K562 (cell line): ENCODE measurements around the gene HOXA7. TPM values are rescaled to one million over a fixed set of nuclear protein-coding genes. Genes with fewer than 3 reads are reported as not detected.

Source experiments
- ATAC-seq: fragments of 200-7000 bp; cut with Tn5 transposase; 3 replicates; pipeline ENCODE4 v1.9.1; 2020; ENCODE audit warnings: moderate library complexity
- BruUV-seq: library from RNA; stranded (reverse); fragments of 400-500 nt; replicated peaks from 2 replicates; lab custom pipeline; 2021; lab: Mats Ljungman, UMichigan
- CTCF ChIA-PET: fragments of 300-600 bp; formaldehyde crosslinking; extraction: SDS; loops from one replicate; lab custom pipeline; 2021; ENCODE audit warnings: low intra/inter-chr PET ratio; lab: Yijun Ruan, JAX
- POLR2A ChIA-PET: fragments of 300-600, 350-650 bp; sonication (Branson Sonifier 250); formaldehyde crosslinking; extraction: SDS; loops from one replicate; lab custom pipeline; 2021; ENCODE audit warnings: antibody characterized with exemption, inconsistent platforms; lab: Yijun Ruan, JAX
- DNase-seq, 4 experiments: peaks; one replicate each; pipeline versions ENCODE4 v3.0.0 to v3.0.0-alpha.2; 2011 to 2018; ENCODE audit warnings: low spot score in 3 of 4, mixed read lengths in 3 of 4; ENCODE audit errors: extremely low read depth in 1 of 4
- FAIRE-seq: peaks from 2 replicates; lab custom pipeline; 2011; peaks lifted over from hg19 to GRCh38; lab: Jason Lieb, UNC
- H2AFZ ChIP-seq: 2 replicates; pipeline ENCODE4 v1.6.0; 2011; ENCODE audit warnings: low read depth, low read length, control low read depth, inconsistent platforms
- H3K27ac ChIP-seq: fragments of 200-600 bp; 3 replicates; pipeline ENCODE4 v1.8.0; 2011; ENCODE audit warnings: low read depth, mild to moderate bottlenecking, control low read depth, inconsistent platforms, low read length, moderate library complexity, mixed read lengths; ENCODE audit errors: extremely low read depth
- H3K27me3 ChIP-seq, 2 experiments: fragments of 300-600 bp in 1 of 2; 2 replicates in 1 of 2; 3 replicates in 1 of 2; pipeline versions ENCODE4 v1.6.0 to v1.8.0; 2011; ENCODE audit warnings: inconsistent platforms in 2 of 2, low read length in 2 of 2, mild to moderate bottlenecking in 1 of 2, mixed read lengths in 1 of 2, moderate library complexity in 1 of 2; ENCODE audit not compliant: control insufficient read depth in 2 of 2, insufficient read depth in 2 of 2
- H3K36me3 ChIP-seq: fragments of 300-600 bp; 3 replicates; pipeline ENCODE4 v1.8.0; 2011; ENCODE audit warnings: mild to moderate bottlenecking, low read length, inconsistent platforms; ENCODE audit not compliant: control insufficient read depth, insufficient read depth
- H3K4me1 ChIP-seq, 2 experiments: fragments of 200-600 bp in 1 of 2; replicated peaks in 1 of 2; 2 replicates in 1 of 2; 3 replicates in 1 of 2; pipeline versions ENCODE4 v1.5.1 to v1.8.0; 2011; ENCODE audit warnings: inconsistent platforms in 2 of 2, low read length in 2 of 2, mild to moderate bottlenecking in 1 of 2, mixed read lengths in 1 of 2, moderate library complexity in 1 of 2; ENCODE audit not compliant: control insufficient read depth in 2 of 2, insufficient read depth in 2 of 2
- H3K4me2 ChIP-seq: 2 replicates; pipeline ENCODE4 v1.6.1; 2011; ENCODE audit warnings: low read length, control low read depth, inconsistent platforms, mixed read lengths; ENCODE audit not compliant: insufficient read depth
- H3K4me3 ChIP-seq: fragments of 200-600 bp; sonication (generic), shearing (Covaris generic); 2 replicates; pipeline ENCODE4 v1.5.1; 2016; ENCODE audit warnings: control low read depth, inconsistent platforms
- H3K79me2 ChIP-seq: fragments of 200-600 bp; 3 replicates; pipeline ENCODE4 v1.8.0; 2011; ENCODE audit warnings: low read length, inconsistent platforms; ENCODE audit not compliant: control insufficient read depth, insufficient read depth
- H3K9ac ChIP-seq, 2 experiments: 2 replicates each; pipeline versions ENCODE4 v1.6.0 to v1.6.1; 2011; ENCODE audit warnings: low read depth in 2 of 2, low read length in 2 of 2, control low read depth in 1 of 2, inconsistent platforms in 1 of 2, mild to moderate bottlenecking in 1 of 2, mixed read lengths in 1 of 2; ENCODE audit not compliant: insufficient read depth in 1 of 2
- H3K9me1 ChIP-seq: one replicate; pipeline ENCODE4 v1.6.0; 2011; ENCODE audit warnings: inconsistent platforms, mild to moderate bottlenecking, low read length, moderate library complexity; ENCODE audit not compliant: control insufficient read depth, insufficient read depth
- H3K9me3 ChIP-seq: replicated peaks from 2 replicates; pipeline ENCODE4 v1.5.1; 2011; ENCODE audit warnings: low read depth, low read length, inconsistent platforms; ENCODE audit not compliant: control insufficient read depth, insufficient read depth
- H4K20me1 ChIP-seq: replicated peaks from 2 replicates; pipeline ENCODE4 v1.6.1; 2011; ENCODE audit warnings: low read length, inconsistent platforms, mixed read lengths; ENCODE audit not compliant: control insufficient read depth, insufficient read depth
- FOXA3 ChIP-seq, 2 experiments: fragments of 450-650 bp in 1 of 2; sonication (generic) in 1 of 2; formaldehyde crosslinking; IDR thresholded peaks in 1 of 2; conservative IDR thresholded peaks in 1 of 2; 2 replicates each; pipeline versions ENCODE4 v1.4.0 to v1.8.0; 2020 to 2022; ENCODE audit warnings: mild to moderate bottlenecking in 2 of 2, missing genetic modification reagents in 1 of 2
- GTF3C2 ChIP-seq: IDR thresholded peaks from 3 replicates; pipeline ENCODE4 v1.6.1; 2011; ENCODE audit warnings: borderline replicate concordance, mild to moderate bottlenecking, moderate library complexity; ENCODE audit not compliant: insufficient read length; ENCODE audit errors: extremely low read depth
- HBP1 ChIP-seq: fragments of 450-650 bp; formaldehyde crosslinking; IDR thresholded peaks from 2 replicates; pipeline ENCODE4 v1.4.0; 2022; ENCODE audit warnings: missing genetic modification characterization
- HNRNPL ChIP-seq: fragments of 200-400 bp; formaldehyde crosslinking; IDR thresholded peaks from 2 replicates; pipeline ENCODE4 v1.6.1; 2017; ENCODE audit warnings: low read depth, mild to moderate bottlenecking, low read length
- MAZ ChIP-seq, 2 experiments: fragments of 450-650 bp in 1 of 2; sonication (generic) in 1 of 2; formaldehyde crosslinking; IDR thresholded peaks in 1 of 2; conservative IDR thresholded peaks in 1 of 2; 2 replicates each; pipeline versions ENCODE4 v1.4.0 to v1.5.0; 2020; ENCODE audit warnings: mild to moderate bottlenecking in 1 of 2, missing genetic modification reagents in 1 of 2
- SMAD4 ChIP-seq: fragments of 250-450 bp; sonication (Bioruptor Pico); conservative IDR thresholded peaks from 2 replicates; pipeline ENCODE4 v1.8.0; 2021; ENCODE audit warnings: inconsistent platforms, mild to moderate bottlenecking, moderate library complexity
- SMC3 ChIP-seq: conservative IDR thresholded peaks from 2 replicates; pipeline ENCODE4 v1.6.1; 2011; ENCODE audit warnings: low read depth, low read length, improper control_type of control experiment; ENCODE audit not compliant: insufficient read depth
- TCF15 ChIP-seq: fragments of 250-450 bp; sonication (Bioruptor Pico); IDR thresholded peaks from 2 replicates; pipeline ENCODE4 v1.8.0; 2022; ENCODE audit warnings: moderate library complexity, mild to moderate bottlenecking, inconsistent platforms
- ZNF212 ChIP-seq: fragments of 450-650 bp; formaldehyde crosslinking; IDR thresholded peaks from 2 replicates; pipeline ENCODE4 v1.4.0; 2020; ENCODE audit warnings: mild to moderate bottlenecking
- WGBS: fragments of 100-300 bp; shearing (Covaris generic); methylation state at CpG from one replicate; pipeline ENCODE4 v1.1.6; 2016; ENCODE audit warnings: low coverage, mixed read lengths; ENCODE audit not compliant: insufficient coverage; ENCODE audit errors: missing lambda C conversion rate; 5-methylcytosine and 5-hydroxymethylcytosine counted together
- in situ Hi-C: fragments of 300-500 bp; cut with MboI; formaldehyde crosslinking; loops from 4 replicates; pipeline ENCODE4 v1.15.0; 2018; ENCODE audit warnings: inconsistent platforms, mixed read lengths
- intact Hi-C: fragments of 100-400 bp; cut with micrococcal nuclease; formaldehyde crosslinking; loops from 2 replicates; pipeline ENCODE4 v1.14.2; 2022
- polyA plus RNA-seq, 8 experiments: library from polyadenylated mRNA; depleted of rRNA in 4 of 8; stranded (reverse) in 5 of 8; unstranded in 3 of 8; fragments of >200 nt; fragmentation: Nextera tagmentation in 2 of 8; fragmentation: Illumina TruSeq in 1 of 8; extraction: Ambion mirVana in 2 of 8; extraction: Trizol in 1 of 8; gene quantifications; 2 replicates each; pipeline versions ENCODE4 v1.2.1 to v1.2.3, GENCODE V29; 2011 to 2014; ENCODE audit warnings: inconsistent platforms in 1 of 8, missing spikeins in 1 of 8
- total RNA-seq, 7 experiments: library from RNA; depleted of rRNA in 6 of 7; stranded (reverse); fragments of >200 nt in 6 of 7; fragmentation: Illumina TruSeq in 2 of 7; extraction: Trizol in 2 of 7; gene quantifications; 2 replicates each; pipeline versions ENCODE4 v1.2.1 to v1.2.3, GENCODE V29; 2011 to 2021; ENCODE audit warnings: low replicate concordance in 1 of 7

HOXA7 gene
- total and polyA plus RNA-seq, 9 of the 15 experiments (the other 6 are each of a cell fraction or from before 2014, with no cell fraction given): not detected

GRCh38 chr7:27117887-27118491 is 38.5 kb downstream of the HOXA7 start (continued):
- TF ChIP-seq FOXA3 (CRISPR knock-in tag; conservative IDR thresholded peaks at IDR 0.05 in 1 of 2, IDR thresholded peaks at IDR 0.05 in 1 of 2) (no peak), ZNF212 (CRISPR knock-in tag) (no peak), HBP1 (CRISPR knock-in tag) (no peak), SMC3 (no peak)
- TF ChIP-seq, all 486 proteins: peak for 0

GRCh38 chr7:27116962-27117886 is 39.3 kb downstream of the HOXA7 start:
- H3K27ac ChIP-seq: no peak overlapping the region
- no peaks in the 10 kb centered on the region for H3K9me1 ChIP-seq
- H4K20me1 ChIP-seq: peaks cover 6% of the 10 kb centered on the region; the same call in 1 of the 2 replicates
- no peak overlapping the region for H3K4me2 ChIP-seq
- H3K27me3 ChIP-seq: peaks cover 40 to 66% of the 10 kb centered on the region in 2 experiments
- ATAC-seq: no peak
- no peak overlapping the region for H2AFZ ChIP-seq
- no peak overlapping the region for H3K9ac ChIP-seq
- no peaks in the 10 kb centered on the region for H3K9me3 ChIP-seq
- no TSS peak for BruUV-seq
- H3K36me3 ChIP-seq: no peaks in the 10 kb centered on the region
- H3K4me1 ChIP-seq: peaks cover 0 to 16% of the 10 kb centered on the region in 2 experiments; a peak in 2 of 5 replicates
- H3K79me2 ChIP-seq: no peaks in the 10 kb centered on the region
- no peak for FAIRE-seq
- no peak for DNase-seq
- intact Hi-C loops (no loop called here), in situ Hi-C loops (no loop called here)
- H3K4me3 ChIP-seq: no peak overlapping the region
- CTCF ChIA-PET: no interaction called here
- TF ChIP-seq HNRNPL: no peak
- no peak for TF ChIP-seq TCF15
- no peak for TF ChIP-seq SMAD4 (CRISPR knock-in tag)
- no peak for TF ChIP-seq GTF3C2
- TF ChIP-seq MAZ (CRISPR knock-in tag; conservative IDR thresholded peaks at IDR 0.05 in 1 of 2, IDR thresholded peaks at IDR 0.05 in 1 of 2): no peak
- 4% methylated on average over 8 of the region's 12 CpGs for WGBS
- POLR2A ChIA-PET: interaction anchor here (0.7 kb wide), 1 partner anchor 669 kb away, joined by 3 read pairs; no protein-coding TSS in a partner anchor
